ENCODE measurements around the gene LTA4H.

- no peak for TF ChIP-seq CTCF (IDR thresholded peaks at IDR 0.05)
- TF ChIP-seq POLR2A (IDR thresholded peaks at IDR 0.05): no peak
Observed at GRCh38 chr12:95970905-95971304, 64.5 kb downstream of the LTA4H start.
